Measurements from ENCODE around the gene RUNX3. TPM values are rescaled to one million over a fixed set of nuclear protein-coding genes. Genes with fewer than 3 reads are reported as not detected.

The RUNX3 gene
- total and polyA plus RNA-seq, 5 donors from 2014 or later, result 12.0 to 268 (median 17.5) TPM

GRCh38 chr1:24868016-24868875, 61.8 kb downstream of the RUNX3 start:
- Mint-ChIP-seq H3K27ac (peak overlapping the region in 1 of 3 donors; percentile 97), H3K27me3 (peaks cover 22% of the 10 kb centered on the region), H3K4me3 (no peak overlapping the region), H3K9me3 (no peaks in the 10 kb centered on the region), H3K4me1 (peaks cover 0 to 12% (median 2%) of the 10 kb centered on the region in 4 donors), H3K36me3 (no peaks in the 10 kb centered on the region)
- no peaks in the 10 kb centered on the region for H3K9me3 ChIP-seq (ENCODE audit: control insufficient read depth in 2 of 2, low read length in 2 of 2)
- DNase-seq (no peak), ATAC-seq (ENCODE audit: low read depth in 2 of 2) (no peak)
- H3K4me3 ChIP-seq (ENCODE audit: low read depth, low read length), result no peak overlapping the region
- no peak overlapping the region for H3K27ac ChIP-seq (ENCODE audit: insufficient read depth, low read length, poor library complexity, severe bottlenecking)
- H3K4me1 ChIP-seq (ENCODE audit: control insufficient read depth, insufficient read depth, low read length, poor library complexity, severe bottlenecking), result no peaks in the 10 kb centered on the region
- H3K27me3 ChIP-seq (ENCODE audit: control insufficient read depth, insufficient read depth, low read length), result no peaks in the 10 kb centered on the region
- H3K36me3 ChIP-seq (ENCODE audit: control insufficient read depth, insufficient read depth, low read length), result no peaks in the 10 kb centered on the region

GRCh38 chr1:24867084-24867870, 62.8 kb downstream of the RUNX3 start:
- ATAC-seq (ENCODE audit: low read depth in 2 of 2) (no peak), DNase-seq (no peak)
- Mint-ChIP-seq H3K27ac (no peak overlapping the region), H3K27me3 (peaks cover 24% of the 10 kb centered on the region), H3K4me1 (peaks cover 0 to 12% (median 2%) of the 10 kb centered on the region in 4 donors), H3K36me3 (no peaks in the 10 kb centered on the region), H3K4me3 (no peak overlapping the region), H3K9me3 (no peaks in the 10 kb centered on the region)
- H3K27ac ChIP-seq (ENCODE audit: insufficient read depth, low read length, poor library complexity, severe bottlenecking), result no peak overlapping the region
- H3K27me3 ChIP-seq (ENCODE audit: control insufficient read depth, insufficient read depth, low read length), result no peaks in the 10 kb centered on the region
- H3K4me1 ChIP-seq (ENCODE audit: control insufficient read depth, insufficient read depth, low read length, poor library complexity, severe bottlenecking), result no peaks in the 10 kb centered on the region
- H3K4me3 ChIP-seq (ENCODE audit: low read depth, low read length), result no peak overlapping the region
- H3K36me3 ChIP-seq (ENCODE audit: control insufficient read depth, insufficient read depth, low read length), result no peaks in the 10 kb centered on the region
- no peaks in the 10 kb centered on the region for H3K9me3 ChIP-seq (ENCODE audit: control insufficient read depth in 2 of 2, low read length in 2 of 2)

DNA sequence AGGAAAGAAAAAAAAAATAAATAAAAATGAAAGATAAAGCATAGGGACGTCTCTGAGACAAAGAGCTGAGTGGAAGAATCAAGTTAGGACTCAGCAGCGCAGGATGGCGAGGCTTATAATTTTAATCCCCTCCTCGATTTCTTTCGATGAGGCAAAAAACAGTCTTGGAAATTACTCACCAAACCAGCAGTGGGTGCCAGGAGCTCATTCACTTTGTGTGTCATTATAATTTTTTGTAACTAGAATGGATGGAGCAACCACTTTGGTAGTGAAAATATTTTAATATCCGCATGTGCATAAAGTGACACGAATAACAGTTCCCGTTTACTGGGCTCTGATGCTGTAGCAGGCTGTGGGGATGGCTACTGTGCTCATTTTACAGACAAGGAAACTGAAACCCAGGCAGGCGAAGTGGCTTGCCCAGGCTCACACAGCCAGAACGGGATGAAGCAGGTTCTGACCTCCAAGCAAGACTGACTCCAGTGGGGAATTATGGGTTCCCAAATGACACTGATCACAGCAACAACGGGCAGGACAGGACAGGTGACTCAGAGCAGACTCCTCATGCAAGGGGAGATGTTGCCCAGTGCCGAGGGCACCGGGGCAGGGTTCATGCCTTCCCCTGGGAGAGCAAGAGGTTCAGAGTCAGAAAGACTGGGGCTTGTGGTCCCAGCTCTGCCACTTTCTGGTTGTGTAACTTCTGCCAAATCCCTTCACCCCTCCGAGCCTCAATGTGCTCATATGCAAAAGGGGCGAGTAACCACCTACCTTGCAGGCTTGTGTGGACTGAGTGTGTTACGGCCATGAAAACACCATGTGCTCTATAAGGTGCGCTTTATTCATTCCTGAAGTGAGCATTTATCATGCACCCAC, 63.6 kb downstream of the RUNX3 start:
- H3K9me3 Mint-ChIP-seq, result no peaks in the 10 kb centered on the region
- peaks cover 28% of the 10 kb centered on the region for H3K27me3 Mint-ChIP-seq
- peaks cover 0 to 12% (median 2%) of the 10 kb centered on the region in 4 donors for H3K4me1 Mint-ChIP-seq
- Histone ChIP-seq H3K4me3 (ENCODE audit: low read depth, low read length) (no peak overlapping the region), H3K27ac (ENCODE audit: insufficient read depth, low read length, poor library complexity, severe bottlenecking) (no peak overlapping the region), H3K27me3 (ENCODE audit: control insufficient read depth, insufficient read depth, low read length) (no peaks in the 10 kb centered on the region), H3K4me1 (ENCODE audit: control insufficient read depth, insufficient read depth, low read length, poor library complexity, severe bottlenecking) (no peaks in the 10 kb centered on the region), H3K36me3 (ENCODE audit: control insufficient read depth, insufficient read depth, low read length) (no peaks in the 10 kb centered on the region), H3K9me3 (ENCODE audit: control insufficient read depth in 2 of 2, low read length in 2 of 2) (no peaks in the 10 kb centered on the region)
- DNase-seq (no peak), ATAC-seq (ENCODE audit: low read depth in 2 of 2) (no peak)
- no peaks in the 10 kb centered on the region for H3K36me3 Mint-ChIP-seq
- peak overlapping the region in 1 of 3 donors; percentile 48 for H3K27ac Mint-ChIP-seq
- no peak overlapping the region for H3K4me3 Mint-ChIP-seq

DNA sequence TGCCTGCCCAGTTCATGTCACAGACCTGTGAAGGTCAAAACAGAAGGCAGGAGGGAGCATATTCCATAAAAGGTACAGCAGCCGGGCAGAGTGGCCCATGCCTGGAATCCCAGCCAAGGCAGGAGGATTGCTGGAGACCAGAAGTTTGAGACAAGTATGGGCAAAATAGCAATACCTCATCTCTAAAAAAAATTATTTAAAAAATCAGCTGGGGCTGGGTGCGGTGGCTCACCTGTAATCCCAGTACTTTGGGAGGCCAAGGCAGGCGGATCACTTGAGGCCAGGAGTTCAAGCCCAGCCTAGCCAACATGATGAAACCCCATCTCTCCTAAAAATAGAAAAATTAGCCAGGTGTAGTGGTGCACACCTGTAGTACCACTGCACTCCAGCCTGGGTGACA, 64.5 kb downstream of the RUNX3 start:
- H3K27ac Mint-ChIP-seq, result no peak overlapping the region
- no peak for DNase-seq
- no peaks in the 10 kb centered on the region for H3K9me3 ChIP-seq (ENCODE audit: control insufficient read depth in 2 of 2, low read length in 2 of 2)
- H3K4me1 Mint-ChIP-seq, result peaks cover 0 to 4% (median under 1%) of the 10 kb centered on the region in 4 donors
- no peaks in the 10 kb centered on the region for H3K36me3 ChIP-seq (ENCODE audit: control insufficient read depth, insufficient read depth, low read length)
- no peaks in the 10 kb centered on the region for H3K27me3 ChIP-seq (ENCODE audit: control insufficient read depth, insufficient read depth, low read length)
- peaks cover 36% of the 10 kb centered on the region for H3K27me3 Mint-ChIP-seq
- no peak overlapping the region for H3K4me3 Mint-ChIP-seq
- no peak overlapping the region for H3K4me3 ChIP-seq (ENCODE audit: low read depth, low read length)
- no peaks in the 10 kb centered on the region for H3K36me3 Mint-ChIP-seq
- ATAC-seq (ENCODE audit: low read depth in 2 of 2), result no peak
- no peaks in the 10 kb centered on the region for H3K4me1 ChIP-seq (ENCODE audit: control insufficient read depth, insufficient read depth, low read length, poor library complexity, severe bottlenecking)
- H3K9me3 Mint-ChIP-seq, result no peaks in the 10 kb centered on the region
- H3K27ac ChIP-seq (ENCODE audit: insufficient read depth, low read length, poor library complexity, severe bottlenecking), result no peak overlapping the region

GRCh38 chr1:24865168-24865567, 64.9 kb downstream of the RUNX3 start:
- Histone ChIP-seq H3K4me3 (ENCODE audit: low read depth, low read length) (no peak overlapping the region), H3K36me3 (ENCODE audit: control insufficient read depth, insufficient read depth, low read length) (no peaks in the 10 kb centered on the region), H3K27me3 (ENCODE audit: control insufficient read depth, insufficient read depth, low read length) (no peaks in the 10 kb centered on the region), H3K4me1 (ENCODE audit: control insufficient read depth, insufficient read depth, low read length, poor library complexity, severe bottlenecking) (no peaks in the 10 kb centered on the region), H3K9me3 (ENCODE audit: control insufficient read depth in 2 of 2, low read length in 2 of 2) (no peaks in the 10 kb centered on the region), H3K27ac (ENCODE audit: insufficient read depth, low read length, poor library complexity, severe bottlenecking) (no peak overlapping the region)
- H3K36me3 Mint-ChIP-seq, result no peaks in the 10 kb centered on the region
- peaks cover 39% of the 10 kb centered on the region for H3K27me3 Mint-ChIP-seq
- ATAC-seq (ENCODE audit: low read depth in 2 of 2), result no peak
- no peak overlapping the region for H3K4me3 Mint-ChIP-seq
- H3K27ac Mint-ChIP-seq, result no peak overlapping the region
- no peak for DNase-seq
- peaks cover 0 to 2% (median under 1%) of the 10 kb centered on the region in 4 donors for H3K4me1 Mint-ChIP-seq
- H3K9me3 Mint-ChIP-seq, result no peaks in the 10 kb centered on the region

GRCh38 chr1:24864370-24864777, 65.7 kb downstream of the RUNX3 start:
- Mint-ChIP-seq H3K27me3 (peaks cover 36% of the 10 kb centered on the region), H3K4me3 (no peak overlapping the region), H3K4me1 (peaks cover 0 to 2% (median under 1%) of the 10 kb centered on the region in 4 donors), H3K36me3 (no peaks in the 10 kb centered on the region), H3K27ac (no peak overlapping the region), H3K9me3 (no peaks in the 10 kb centered on the region)
- ATAC-seq (ENCODE audit: low read depth in 2 of 2) (no peak), DNase-seq (no peak)
- Histone ChIP-seq H3K4me1 (ENCODE audit: control insufficient read depth, insufficient read depth, low read length, poor library complexity, severe bottlenecking) (no peaks in the 10 kb centered on the region), H3K9me3 (ENCODE audit: control insufficient read depth in 2 of 2, low read length in 2 of 2) (no peaks in the 10 kb centered on the region), H3K4me3 (ENCODE audit: low read depth, low read length) (no peak overlapping the region), H3K36me3 (ENCODE audit: control insufficient read depth, insufficient read depth, low read length) (no peaks in the 10 kb centered on the region), H3K27me3 (ENCODE audit: control insufficient read depth, insufficient read depth, low read length) (no peaks in the 10 kb centered on the region), H3K27ac (ENCODE audit: insufficient read depth, low read length, poor library complexity, severe bottlenecking) (no peak overlapping the region)

- no peak for ATAC-seq (ENCODE audit: low read depth in 2 of 2)
- no peak overlapping the region for H3K4me3 ChIP-seq (ENCODE audit: low read depth, low read length)
Observed at GRCh38 chr1:24862775-24863483, 67.1 kb downstream of the RUNX3 start.

More at GRCh38 chr1:24862775-24863483, 67.1 kb downstream of the RUNX3 start:
- Mint-ChIP-seq H3K36me3 (no peaks in the 10 kb centered on the region), H3K4me1 (no peaks in the 10 kb centered on the region), H3K4me3 (no peak overlapping the region), H3K9me3 (no peaks in the 10 kb centered on the region), H3K27me3 (peaks cover 36% of the 10 kb centered on the region), H3K27ac (no peak overlapping the region)
- no peak overlapping the region for H3K27ac ChIP-seq (ENCODE audit: insufficient read depth, low read length, poor library complexity, severe bottlenecking)
- no peaks in the 10 kb centered on the region for H3K9me3 ChIP-seq (ENCODE audit: control insufficient read depth in 2 of 2, low read length in 2 of 2)
- H3K27me3 ChIP-seq (ENCODE audit: control insufficient read depth, insufficient read depth, low read length), result no peaks in the 10 kb centered on the region
- H3K4me1 ChIP-seq (ENCODE audit: control insufficient read depth, insufficient read depth, low read length, poor library complexity, severe bottlenecking), result no peaks in the 10 kb centered on the region
- DNase-seq, result no peak
- no peaks in the 10 kb centered on the region for H3K36me3 ChIP-seq (ENCODE audit: control insufficient read depth, insufficient read depth, low read length)
